AG20443 (cell line): Measurements from ENCODE around the gene CENPV.
"Not testable (repeated sequence)": the region's sequence is repeated elsewhere in the genome, so short reads cannot be mapped to it uniquely, and the experiment has no call there.

Experiments used
- DNase-seq: peaks from one replicate; pipeline ENCODE4 v3.0.0; 2012; ENCODE audit warnings: low spot score, mixed read lengths

The CENPV gene

GRCh38 chr17:16353317-16354174 is at the start of gene CENPV:
TSS of gene CENPV (minus strand) at chr17:16353469. CDS start at chr17:16353436, 33 bp downstream.
- peak; percentile 87 for DNase-seq

GRCh38 chr17:16398270-16399267 is 45.3 kb upstream of the CENPV start:
- no peak for DNase-seq

- not testable (repeated sequence) for DNase-seq
Observed at GRCh38 chr17:16396693-16397092, 43.4 kb upstream of the CENPV start.

- DNase-seq, result peak; percentile 29
Observed at GRCh38 chr17:16395887-16396286, 42.6 kb upstream of the CENPV start.

GRCh38 chr17:16392491-16392890 is 39.2 kb upstream of the CENPV start:
- DNase-seq, result not testable (repeated sequence)

GRCh38 chr17:16391451-16391850 is 38.2 kb upstream of the CENPV start:
- no peak for DNase-seq

- DNase-seq, result not testable (repeated sequence)
Observed at GRCh38 chr17:16386126-16386507, 32.8 kb upstream of the CENPV start.

GRCh38 chr17:16384557-16384956 is 31.3 kb upstream of the CENPV start:
- no peak for DNase-seq

- DNase-seq, result no peak
Observed at GRCh38 chr17:16383772-16384287, 30.6 kb upstream of the CENPV start.

- no peak for DNase-seq
Observed at GRCh38 chr17:16383216-16383615, 29.9 kb upstream of the CENPV start.

- no peak for DNase-seq
Observed at GRCh38 chr17:16381496-16381820, 28.2 kb upstream of the CENPV start.

GRCh38 chr17:16380640-16381495 is 27.6 kb upstream of the CENPV start, which contains the start of gene UBB:
TSS of gene UBB (plus strand) at chr17:16381091. CDS start at chr17:16381908, 817 bp downstream.
- peak; percentile 94 for DNase-seq

- no peak for DNase-seq
Observed at GRCh38 chr17:16379654-16380053, 26.4 kb upstream of the CENPV start.

- no peak for DNase-seq
Observed at GRCh38 chr17:16378636-16379282, 25.5 kb upstream of the CENPV start.

GRCh38 chr17:16377941-16378341 is 24.7 kb upstream of the CENPV start:
- peak; percentile 62 for DNase-seq

- peak; percentile 80 for DNase-seq
Observed at GRCh38 chr17:16374146-16374938, 21.1 kb upstream of the CENPV start.

GRCh38 chr17:16371742-16372141 is 18.5 kb upstream of the CENPV start:
- no peak for DNase-seq

GRCh38 chr17:16364625-16365024 is 11.4 kb upstream of the CENPV start:
- DNase-seq, result no peak

- DNase-seq, result peak; percentile 75
Observed at GRCh38 chr17:16363749-16364536, 10.7 kb upstream of the CENPV start.
